ENCODE data around the gene AGBL2.
"Not testable (repeated sequence)": the region's sequence is repeated elsewhere in the genome, so short reads cannot be mapped to it uniquely, and the experiment has no call there.

Gene AGBL2

DNA sequence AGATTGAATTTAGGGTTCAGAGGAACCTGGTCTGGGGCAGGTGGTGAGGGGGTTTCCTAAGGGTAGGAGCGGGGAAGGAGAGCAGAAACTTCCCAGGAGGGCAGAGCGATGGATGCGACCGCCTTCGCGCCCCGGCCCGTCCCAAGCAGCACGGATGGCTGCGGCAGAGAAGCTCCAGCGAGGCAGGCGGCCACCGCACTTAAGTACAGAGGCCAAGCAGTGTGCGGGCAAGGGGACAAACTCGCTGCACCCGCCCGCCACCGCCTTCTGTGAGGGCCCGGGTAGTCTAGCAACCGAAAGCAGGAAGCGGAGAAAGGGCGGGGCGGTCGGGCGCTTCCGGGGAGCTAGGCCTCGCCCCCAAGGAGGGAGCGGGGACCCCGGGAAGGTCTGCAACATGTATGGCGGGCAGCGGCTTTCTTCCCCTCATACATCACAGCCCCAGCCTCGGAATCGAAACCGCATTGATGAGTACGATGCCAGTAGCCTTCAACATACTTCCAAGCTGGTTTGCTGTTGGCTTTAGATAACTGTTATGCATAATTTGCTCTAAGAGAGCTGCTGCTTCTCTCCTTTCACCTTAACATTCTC lies at the start of gene AGBL2:
Gene AGBL2, minus strand, starts transcription at position 288 of the 588 bp plus-strand sequence. CDS start 719 bp downstream, outside the sequence.
- DNase-seq = peak; percentile 83

- not testable (repeated sequence) for DNase-seq
Observed at GRCh38 chr11:47759291-47759690, 44.1 kb upstream of the AGBL2 start.

DNA sequence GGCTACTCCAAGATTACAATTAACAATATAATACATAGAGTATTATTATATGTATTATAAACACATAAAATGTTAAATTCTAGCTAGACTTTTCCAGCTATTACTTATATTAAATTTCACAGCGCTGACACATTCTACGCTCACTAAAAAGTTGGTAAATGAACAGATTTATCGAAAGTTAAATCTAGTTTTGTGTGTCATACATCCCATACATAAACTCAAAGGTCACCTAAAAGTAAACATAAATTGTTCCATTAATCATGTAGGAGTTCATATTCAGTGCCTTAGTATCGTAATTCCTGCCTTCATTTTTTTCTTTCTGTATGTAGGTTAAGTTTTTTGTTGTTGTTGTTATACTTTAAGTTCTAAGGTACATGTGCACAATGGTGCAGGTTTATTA lies 41.0 kb upstream of the AGBL2 start:
- no peak for DNase-seq

- DNase-seq = no peak
Observed at GRCh38 chr11:47750725-47751124, 35.6 kb upstream of the AGBL2 start.

DNA sequence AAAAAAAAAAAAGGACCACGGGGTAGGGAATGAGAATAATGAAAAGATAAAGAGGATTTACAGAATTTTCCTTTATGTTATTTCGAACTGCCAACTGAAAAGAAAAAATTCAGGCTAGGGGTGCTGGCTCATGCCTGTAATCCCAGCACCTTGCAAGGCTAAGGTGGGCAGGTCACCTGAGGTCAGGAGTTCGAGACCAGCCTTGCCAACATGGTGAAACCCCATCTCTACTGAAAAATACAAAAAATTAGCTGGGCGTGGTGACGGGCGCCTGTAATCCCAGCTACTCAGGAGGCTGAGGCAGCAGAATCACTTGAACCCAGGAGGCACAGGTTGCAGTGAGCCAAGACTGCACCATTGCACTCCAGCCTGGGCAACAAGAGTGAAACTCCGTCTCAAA lies 27.3 kb upstream of the AGBL2 start:
- DNase-seq = not testable (repeated sequence)

- DNase-seq = not testable (repeated sequence)
Observed at GRCh38 chr11:47737817-47738216, 22.6 kb upstream of the AGBL2 start.

DNA sequence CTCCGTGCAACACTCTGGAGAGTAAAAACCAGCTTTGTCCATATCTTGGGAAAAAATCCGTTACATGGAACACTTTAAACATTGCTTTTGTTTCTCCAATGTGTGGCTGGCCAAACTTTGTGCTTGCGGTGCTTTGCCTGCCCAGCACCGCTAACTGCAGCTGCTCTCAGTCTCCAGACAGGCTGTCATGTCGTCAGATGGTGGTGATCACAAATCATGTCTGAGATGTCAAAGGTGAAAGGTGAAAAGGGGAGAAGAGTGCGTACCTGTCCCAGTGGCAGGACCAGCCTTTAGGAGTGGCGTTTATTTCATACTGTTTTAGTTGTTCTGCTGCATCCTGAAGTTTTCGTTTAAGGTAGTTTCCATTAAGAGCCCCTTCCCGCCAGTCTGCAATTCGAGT lies 17.1 kb upstream of the AGBL2 start:
- no peak for DNase-seq

DNA sequence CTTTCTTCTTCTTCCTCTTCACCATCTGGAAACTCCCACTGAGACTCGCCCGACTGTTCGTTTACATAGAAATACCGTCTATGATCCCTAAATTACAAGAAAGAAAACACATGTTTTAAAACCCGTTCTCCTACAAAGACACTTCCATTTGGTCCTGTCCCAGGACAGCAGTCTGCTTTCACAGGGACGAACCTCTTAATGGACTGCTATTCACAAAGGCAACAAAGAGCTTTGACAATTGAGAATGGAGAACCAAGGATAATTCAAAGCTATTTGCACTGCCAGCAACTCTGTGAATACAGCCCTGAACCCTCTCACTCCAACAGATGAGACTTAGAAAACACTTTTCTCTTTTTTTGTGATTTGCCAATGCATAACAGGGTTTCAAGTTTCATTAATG lies 16.3 kb upstream of the AGBL2 start:
- DNase-seq = no peak

- DNase-seq = no peak
Observed at GRCh38 chr11:47726878-47727514, 11.8 kb upstream of the AGBL2 start.

DNA sequence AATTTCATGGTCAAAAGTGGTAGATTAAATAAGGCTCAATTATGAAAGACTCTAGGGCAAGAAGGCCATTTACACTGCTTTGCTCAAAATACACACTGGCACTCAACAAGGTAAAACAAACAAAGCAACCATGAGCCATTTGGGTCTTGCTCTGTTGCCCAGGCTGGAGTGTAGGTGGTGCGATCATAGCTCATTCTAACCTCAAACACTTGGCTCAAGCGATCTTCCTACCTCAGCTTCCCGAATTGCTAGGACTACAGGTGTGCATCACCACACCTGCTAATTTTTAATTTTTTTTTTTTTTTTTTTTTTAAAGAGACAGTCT lies 10.9 kb upstream of the AGBL2 start:
- no peak for DNase-seq

- DNase-seq = no peak
Observed at GRCh38 chr11:47725442-47726117, 10.4 kb upstream of the AGBL2 start.

- no peak for DNase-seq
Observed at GRCh38 chr11:47724041-47724729, 9.0 kb upstream of the AGBL2 start.

DNA sequence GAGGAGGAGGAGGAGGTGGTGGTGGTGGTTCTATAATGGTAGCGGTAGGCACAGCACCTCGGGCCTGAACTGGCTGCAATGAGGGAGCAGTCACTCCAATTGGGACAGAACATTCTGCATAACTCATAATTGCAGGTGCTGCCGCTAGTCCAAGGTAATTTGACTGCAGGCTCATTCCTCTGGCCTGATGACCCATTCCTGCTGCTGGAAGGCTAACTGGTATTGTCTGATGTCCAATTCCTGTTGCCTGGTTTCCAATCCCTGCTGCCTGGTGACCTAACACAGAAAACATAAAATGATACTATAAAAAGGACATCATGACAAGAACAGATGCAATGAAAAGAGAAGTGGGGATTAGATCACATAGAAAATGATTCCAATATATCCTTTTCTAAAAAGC lies 7.9 kb upstream of the AGBL2 start:
- no peak for DNase-seq

GRCh38 chr11:47720651-47721050 lies 5.5 kb upstream of the AGBL2 start:
- DNase-seq = no peak

GRCh38 chr11:47716692-47717091 lies 1.5 kb upstream of the AGBL2 start:
- DNase-seq = no peak

GRCh38 chr11:47714554-47715081 lies 551 bp downstream of the AGBL2 start:
- peak; percentile 9 for DNase-seq

DNA sequence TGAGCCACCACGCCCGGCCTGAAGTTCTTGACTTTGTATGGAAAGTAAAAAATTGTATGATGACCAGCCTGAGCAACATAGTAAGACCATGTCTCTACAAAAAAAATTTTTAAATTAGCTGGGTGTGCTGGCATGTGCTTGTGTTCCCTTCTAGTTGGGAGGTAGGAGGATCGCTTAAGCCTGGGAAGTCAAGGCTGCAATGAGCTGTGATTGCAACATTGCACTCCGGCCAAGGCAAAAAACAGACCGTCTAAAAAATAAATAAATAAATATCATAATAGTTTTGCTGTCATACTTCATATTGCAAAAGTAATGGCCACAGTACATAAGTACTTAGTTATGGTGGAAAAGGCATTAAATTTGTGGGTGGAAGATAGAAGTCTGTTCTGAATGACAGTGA lies 3.4 kb downstream of the AGBL2 start:
- DNase-seq = no peak

DNA sequence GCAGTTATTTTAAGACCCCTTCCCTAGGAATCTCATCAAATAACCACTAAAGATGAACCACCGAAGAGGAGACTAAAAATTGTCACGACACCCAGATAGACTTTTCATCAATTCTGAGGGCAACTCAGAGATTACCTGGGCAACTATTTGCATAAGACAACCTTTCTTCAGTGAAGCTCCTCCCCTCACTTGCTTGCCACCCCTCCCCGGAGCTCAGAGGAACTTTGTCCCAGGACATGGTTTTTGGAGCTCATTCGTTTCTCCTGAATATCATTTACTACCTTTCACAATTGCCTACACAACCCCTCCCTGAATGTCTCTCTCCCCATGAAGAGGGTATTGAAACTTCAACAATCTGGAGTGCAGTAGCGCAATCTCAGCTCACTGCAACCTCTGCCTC lies 3.9 kb downstream of the AGBL2 start:
- no peak for DNase-seq

- not testable (repeated sequence) for DNase-seq
Observed at GRCh38 chr11:47707275-47707786, 7.8 kb downstream of the AGBL2 start.

GRCh38 chr11:47705721-47706120 lies 9.4 kb downstream of the AGBL2 start:
- no peak for DNase-seq

- DNase-seq = no peak
Observed at GRCh38 chr11:47691979-47692378, 23.2 kb downstream of the AGBL2 start.

GRCh38 chr11:47689480-47689879 lies 25.7 kb downstream of the AGBL2 start:
- no peak for DNase-seq

GRCh38 chr11:47688991-47689390 lies 26.2 kb downstream of the AGBL2 start:
- no peak for DNase-seq
